Type B pancreatic cell (in vitro differentiated cells): ENCODE results near the gene BTRC. TPM values are rescaled to one million over a fixed set of nuclear protein-coding genes. Genes with fewer than 3 reads are reported as not detected.

ENCODE experiments used
- DNase-seq: peaks from one replicate; pipeline ENCODE4 v3.0.0; 2021; ENCODE audit warnings: mixed read lengths; ENCODE audit not compliant: unreplicated experiment; ENCODE audit errors: extremely low spot score
- H3K27ac Mint-ChIP-seq: 2 replicates; pipeline ENCODE4 v1.8.0; 2021; ENCODE audit warnings: mild to moderate bottlenecking, mixed read lengths
- H3K27me3 Mint-ChIP-seq: 2 replicates; pipeline ENCODE4 v1.8.0; 2021; ENCODE audit warnings: mixed read lengths
- H3K36me3 Mint-ChIP-seq: 2 replicates; pipeline ENCODE4 v1.8.0; 2021; ENCODE audit warnings: mixed read lengths
- H3K4me1 Mint-ChIP-seq: one replicate; pipeline ENCODE4 v1.8.0; 2021; ENCODE audit warnings: mixed read lengths; ENCODE audit not compliant: unreplicated experiment
- H3K4me3 Mint-ChIP-seq: 2 replicates; pipeline ENCODE4 v1.8.0; 2021; ENCODE audit warnings: mild to moderate bottlenecking, mixed read lengths
- H3K9me3 Mint-ChIP-seq: 2 replicates; pipeline ENCODE4 v1.8.0; 2021; ENCODE audit warnings: mixed read lengths
- total RNA-seq: library from RNA; stranded (reverse); gene quantifications from 2 replicates; pipeline ENCODE4 v1.2.1, GENCODE V29; 2021; ENCODE audit warnings: low replicate concordance
- TF ChIP-seq, protein P1 (sequence below): fragments of 200-600 bp; sonication (generic); conservative IDR thresholded peaks from 2 replicates; pipeline ENCODE4 v1.5.0; 2021; ENCODE audit warnings: antibody characterized with exemption, mild to moderate bottlenecking

Gene BTRC
- total RNA-seq, 1 donor from 2014 or later: 35.2 TPM

DNA sequence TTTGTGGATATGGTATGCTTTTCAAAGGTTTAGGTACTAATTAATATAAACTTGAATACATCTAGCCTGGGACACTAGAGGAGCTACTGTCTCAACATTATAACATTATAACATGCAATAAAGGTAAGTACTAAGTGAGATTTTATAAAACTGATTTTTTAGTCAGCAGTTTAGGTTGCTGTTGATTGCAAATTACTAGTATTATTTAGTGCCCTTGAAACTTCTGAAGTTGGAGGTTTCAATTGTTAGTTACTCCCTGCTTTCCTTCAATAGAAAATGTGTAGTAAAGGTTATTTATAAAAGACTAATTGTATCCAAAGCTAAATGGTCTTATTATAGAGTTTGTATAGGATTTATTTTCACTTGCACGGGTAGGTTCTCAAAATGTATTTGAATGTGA, 138.8 kb downstream of the BTRC start:
- TF ChIP-seq, protein P1, sequence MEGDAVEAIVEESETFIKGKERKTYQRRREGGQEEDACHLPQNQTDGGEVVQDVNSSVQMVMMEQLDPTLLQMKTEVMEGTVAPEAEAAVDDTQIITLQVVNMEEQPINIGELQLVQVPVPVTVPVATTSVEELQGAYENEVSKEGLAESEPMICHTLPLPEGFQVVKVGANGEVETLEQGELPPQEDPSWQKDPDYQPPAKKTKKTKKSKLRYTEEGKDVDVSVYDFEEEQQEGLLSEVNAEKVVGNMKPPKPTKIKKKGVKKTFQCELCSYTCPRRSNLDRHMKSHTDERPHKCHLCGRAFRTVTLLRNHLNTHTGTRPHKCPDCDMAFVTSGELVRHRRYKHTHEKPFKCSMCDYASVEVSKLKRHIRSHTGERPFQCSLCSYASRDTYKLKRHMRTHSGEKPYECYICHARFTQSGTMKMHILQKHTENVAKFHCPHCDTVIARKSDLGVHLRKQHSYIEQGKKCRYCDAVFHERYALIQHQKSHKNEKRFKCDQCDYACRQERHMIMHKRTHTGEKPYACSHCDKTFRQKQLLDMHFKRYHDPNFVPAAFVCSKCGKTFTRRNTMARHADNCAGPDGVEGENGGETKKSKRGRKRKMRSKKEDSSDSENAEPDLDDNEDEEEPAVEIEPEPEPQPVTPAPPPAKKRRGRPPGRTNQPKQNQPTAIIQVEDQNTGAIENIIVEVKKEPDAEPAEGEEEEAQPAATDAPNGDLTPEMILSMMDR: no peak
- no peaks in the 10 kb centered on the region for H3K36me3 Mint-ChIP-seq
- H3K27me3 Mint-ChIP-seq: peaks cover 20% of the 10 kb centered on the region
- no peaks in the 10 kb centered on the region for H3K9me3 Mint-ChIP-seq
- DNase-seq: no peak
- no peak overlapping the region for H3K4me3 Mint-ChIP-seq
- H3K4me1 Mint-ChIP-seq: peaks cover 16% of the 10 kb centered on the region
- no peak overlapping the region for H3K27ac Mint-ChIP-seq

DNA sequence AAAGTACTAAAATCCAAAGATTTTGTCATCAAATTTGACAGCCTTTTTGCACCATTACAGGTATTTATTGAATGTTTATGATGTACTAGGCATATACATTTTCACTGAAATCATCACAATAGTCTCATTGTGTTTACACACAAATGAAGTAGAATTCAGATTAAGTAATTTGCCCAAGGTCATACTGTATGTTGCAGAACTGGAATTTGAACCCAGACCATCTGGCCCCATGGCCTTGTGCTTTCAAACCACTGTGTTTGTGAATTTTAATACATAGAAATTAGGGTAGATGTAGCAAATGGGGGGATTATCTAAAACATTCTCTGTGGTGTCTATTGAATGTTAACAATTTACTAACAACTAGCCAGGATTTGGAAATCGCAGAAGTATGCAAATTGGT, 139.3 kb downstream of the BTRC start:
- Mint-ChIP-seq H3K9me3 (no peaks in the 10 kb centered on the region), H3K36me3 (no peaks in the 10 kb centered on the region), H3K4me1 (peaks cover 16% of the 10 kb centered on the region), H3K27ac (no peak overlapping the region), H3K27me3 (peaks cover 18% of the 10 kb centered on the region), H3K4me3 (no peak overlapping the region)
- TF ChIP-seq, protein P1: no peak
- DNase-seq: no peak

DNA sequence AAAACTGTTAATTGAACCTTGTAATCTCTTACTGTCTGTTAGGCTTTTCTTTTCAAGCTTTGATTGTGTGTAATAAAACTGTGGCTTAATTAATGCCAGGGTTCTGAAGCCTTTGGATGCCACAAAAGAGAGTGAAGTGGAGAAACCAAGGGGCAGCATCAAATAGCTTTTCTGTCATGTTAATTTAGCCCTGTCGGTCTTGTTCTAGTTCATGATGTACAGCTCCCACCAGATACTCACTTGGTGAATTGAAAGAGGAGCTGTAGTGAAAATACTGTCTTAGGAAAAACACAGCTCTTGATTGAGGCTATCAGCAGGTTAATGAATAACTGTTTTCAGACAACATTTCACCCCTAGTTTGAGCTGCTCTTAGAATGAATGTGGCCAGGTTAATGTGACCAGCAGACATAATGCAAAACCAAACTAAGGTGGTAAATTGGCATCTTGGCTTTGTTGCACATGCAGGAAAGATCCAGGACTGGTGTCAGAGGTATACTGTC, 139.9 kb downstream of the BTRC start:
- Mint-ChIP-seq H3K27ac (no peak overlapping the region), H3K4me1 (peaks cover 16% of the 10 kb centered on the region)
- DNase-seq: no peak

DNA sequence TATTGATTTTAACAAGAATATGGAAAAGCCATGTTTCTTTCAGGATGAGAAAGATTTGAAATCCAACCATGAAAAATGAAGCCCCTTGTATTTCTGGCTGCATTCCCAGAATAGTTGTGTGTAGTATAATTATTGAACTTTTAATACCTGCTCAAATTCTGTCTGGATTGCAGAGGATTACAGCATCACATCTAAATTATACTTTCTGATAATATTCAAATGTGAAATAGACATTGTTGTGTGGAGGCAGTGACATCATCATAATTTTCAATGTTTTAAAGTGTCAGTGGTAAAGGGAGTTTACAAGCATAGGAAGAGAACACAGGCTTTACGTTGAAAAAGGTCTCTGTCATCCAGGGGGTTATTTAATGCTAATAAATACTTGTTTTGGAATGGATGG, 140.7 kb downstream of the BTRC start:
- H3K9me3 Mint-ChIP-seq: no peaks in the 10 kb centered on the region
- H3K4me3 Mint-ChIP-seq: no peak overlapping the region
- TF ChIP-seq, protein P1: no peak
- H3K4me1 Mint-ChIP-seq: peaks cover 8% of the 10 kb centered on the region
- H3K36me3 Mint-ChIP-seq: no peaks in the 10 kb centered on the region
- H3K27ac Mint-ChIP-seq: no peak overlapping the region
- DNase-seq: no peak
- H3K27me3 Mint-ChIP-seq: peaks cover 8% of the 10 kb centered on the region

More for the DNA sequence above, 139.9 kb downstream of the BTRC start:
- Mint-ChIP-seq H3K9me3 (no peaks in the 10 kb centered on the region), H3K36me3 (no peaks in the 10 kb centered on the region), H3K4me3 (no peak overlapping the region), H3K27me3 (peaks cover 16% of the 10 kb centered on the region)
- TF ChIP-seq, protein P1: no peak

DNA sequence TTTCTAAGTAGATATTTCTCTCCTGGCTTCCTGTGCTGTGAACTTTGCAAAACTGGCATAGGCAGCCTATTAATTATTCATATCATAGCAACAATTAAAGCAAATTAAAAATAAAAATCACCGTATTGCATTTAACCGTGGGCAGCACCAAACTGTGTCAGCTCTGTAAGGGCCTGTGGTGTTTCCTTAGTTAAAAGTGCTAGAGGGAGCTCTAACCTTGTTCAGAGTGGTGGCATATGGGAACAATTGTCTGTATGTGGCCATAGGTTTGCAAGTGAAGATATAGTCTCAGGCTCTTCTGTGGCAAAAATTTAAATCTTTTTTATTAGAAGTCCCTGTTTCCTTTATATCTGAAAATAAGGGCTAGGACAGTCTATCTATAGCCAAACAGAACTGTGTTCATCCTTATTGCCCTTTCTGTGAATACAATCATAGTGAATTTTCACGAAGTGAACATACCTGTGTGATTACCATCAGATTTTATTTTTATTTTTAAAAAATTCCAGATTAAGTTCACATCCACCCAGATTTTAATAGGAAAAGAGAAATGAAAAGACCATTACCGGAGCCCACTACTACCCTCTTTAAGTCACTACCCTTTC, 141.5 kb downstream of the BTRC start:
- Mint-ChIP-seq H3K4me3 (no peak overlapping the region), H3K27ac (no peak overlapping the region), H3K4me1 (peaks cover 8% of the 10 kb centered on the region), H3K9me3 (no peaks in the 10 kb centered on the region), H3K36me3 (no peaks in the 10 kb centered on the region), H3K27me3 (peaks cover 2% of the 10 kb centered on the region)
- DNase-seq: no peak
- TF ChIP-seq, protein P1: peak; percentile 46
